Endodermal cell (in vitro differentiated cells): ENCODE measurements around the gene MYNN. TPM values are rescaled to one million over a fixed set of nuclear protein-coding genes. Genes with fewer than 3 reads are reported as not detected.

Source experiments
- DNase-seq: peaks from one replicate; pipeline ENCODE4 v3.0.0-alpha.2; 2017
- H3K27ac ChIP-seq: 2 replicates; pipeline ENCODE4 v1.5.1; 2013; ENCODE audit warnings: mild to moderate bottlenecking, low read depth, low read length, moderate library complexity
- H3K27me3 ChIP-seq: 2 replicates; pipeline ENCODE4 v1.6.1; 2013; ENCODE audit warnings: mild to moderate bottlenecking, low read length, moderate library complexity; ENCODE audit not compliant: insufficient read depth, control insufficient read depth, poor library complexity, severe bottlenecking
- H3K36me3 ChIP-seq: 2 replicates; pipeline ENCODE4 v1.7.0; 2013; ENCODE audit warnings: mild to moderate bottlenecking, low read length, moderate library complexity; ENCODE audit not compliant: control insufficient read depth, insufficient read depth
- H3K4me1 ChIP-seq: one replicate; pipeline ENCODE4 v1.7.0; 2013; ENCODE audit warnings: low read length; ENCODE audit not compliant: control insufficient read depth, insufficient read depth
- H3K4me3 ChIP-seq: 2 replicates; pipeline ENCODE4 v1.5.1; 2013; ENCODE audit warnings: mild to moderate bottlenecking, low read length, moderate library complexity
- H3K9ac ChIP-seq: 2 replicates; pipeline ENCODE4 v1.6.1; 2013; ENCODE audit warnings: mild to moderate bottlenecking, low read length, moderate library complexity; ENCODE audit not compliant: poor library complexity, severe bottlenecking; ENCODE audit errors: extremely low read depth
- H3K9me3 ChIP-seq: 2 replicates; pipeline ENCODE4 v1.6.1; 2013; ENCODE audit warnings: mild to moderate bottlenecking, low read length, moderate library complexity; ENCODE audit not compliant: control insufficient read depth
- H3K27ac Mint-ChIP-seq: 2 replicates; pipeline ENCODE4 v1.8.0; 2020; ENCODE audit warnings: mixed read lengths
- H3K27me3 Mint-ChIP-seq: 2 replicates; pipeline ENCODE4 v1.8.0; 2021; ENCODE audit warnings: mild to moderate bottlenecking, mixed read lengths; ENCODE audit not compliant: insufficient read depth
- H3K36me3 Mint-ChIP-seq: 2 replicates; pipeline ENCODE4 v1.8.0; 2020; ENCODE audit warnings: low read depth, mixed read lengths
- H3K4me1 Mint-ChIP-seq: 2 replicates; pipeline ENCODE4 v1.8.0; 2020; ENCODE audit warnings: mixed read lengths
- H3K4me3 Mint-ChIP-seq: 2 replicates; pipeline ENCODE4 v1.8.0; 2020; ENCODE audit warnings: mild to moderate bottlenecking, moderate library complexity, mixed read lengths
- H3K9me3 Mint-ChIP-seq: 2 replicates; pipeline ENCODE4 v1.8.0; 2020; ENCODE audit warnings: mild to moderate bottlenecking, mixed read lengths
- WGBS, 2 experiments: methylation state at CpG; one replicate each; pipeline versions ENCODE4 v1.1.5 to v1.1.7; 2013; ENCODE audit warnings: missing lambda C conversion rate in 2 of 2, mixed read lengths in 1 of 2; ENCODE audit not compliant: insufficient coverage in 1 of 2, insufficient read length in 1 of 2; 5-methylcytosine and 5-hydroxymethylcytosine counted together
- total RNA-seq, 2 donors: library from RNA; stranded (reverse); fragmentation: NEBNext Ultra II Directional in 1 of 2; extraction: Animal tissue kit (Norgen Biotek cat#: 25700) in 1 of 2; gene quantifications; 2 replicates in 1 of 2; 3 replicates in 1 of 2; pipeline ENCODE4 v1.2.1, GENCODE V29; 2021
- TF ChIP-seq, protein P1 (sequence below): fragments of 200-600 bp; sonication (generic); conservative IDR thresholded peaks from 2 replicates; pipeline ENCODE4 v1.5.0; 2021; ENCODE audit warnings: antibody characterized with exemption, mild to moderate bottlenecking

Gene MYNN
- total RNA-seq, 2 donors from 2014 or later = 13.3 to 14.1 TPM

DNA sequence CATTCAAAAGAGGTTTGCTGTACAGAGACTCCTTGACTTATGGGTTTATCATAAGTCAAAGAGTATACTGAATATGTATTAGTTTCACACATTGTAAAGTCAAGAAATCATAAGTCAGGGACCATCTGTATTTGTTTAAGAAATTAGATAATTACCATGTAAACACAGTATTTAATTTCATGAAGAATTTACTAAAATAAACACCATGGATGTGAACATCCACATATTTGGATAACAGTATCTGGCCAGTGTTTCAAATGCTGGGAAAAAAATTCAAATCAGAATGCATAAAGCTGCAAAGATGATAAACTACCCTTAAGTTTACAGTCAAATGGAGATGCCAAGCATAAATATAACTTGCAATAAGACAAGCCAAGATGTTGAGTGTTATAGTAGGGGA, 17.0 kb downstream of the MYNN start:
- H3K27ac ChIP-seq = no peak overlapping the region
- H3K4me1 ChIP-seq = no peaks in the 10 kb centered on the region
- H3K27me3 ChIP-seq = no peaks in the 10 kb centered on the region
- Mint-ChIP-seq H3K27me3 (no peaks in the 10 kb centered on the region), H3K4me3 (no peak overlapping the region), H3K4me1 (no peaks in the 10 kb centered on the region), H3K9me3 (no peaks in the 10 kb centered on the region), H3K36me3 (peaks cover 36% of the 10 kb centered on the region), H3K27ac (no peak overlapping the region)
- no peak overlapping the region for H3K4me3 ChIP-seq
- peaks cover 58% of the 10 kb centered on the region for H3K36me3 ChIP-seq
- TF ChIP-seq, protein P1, sequence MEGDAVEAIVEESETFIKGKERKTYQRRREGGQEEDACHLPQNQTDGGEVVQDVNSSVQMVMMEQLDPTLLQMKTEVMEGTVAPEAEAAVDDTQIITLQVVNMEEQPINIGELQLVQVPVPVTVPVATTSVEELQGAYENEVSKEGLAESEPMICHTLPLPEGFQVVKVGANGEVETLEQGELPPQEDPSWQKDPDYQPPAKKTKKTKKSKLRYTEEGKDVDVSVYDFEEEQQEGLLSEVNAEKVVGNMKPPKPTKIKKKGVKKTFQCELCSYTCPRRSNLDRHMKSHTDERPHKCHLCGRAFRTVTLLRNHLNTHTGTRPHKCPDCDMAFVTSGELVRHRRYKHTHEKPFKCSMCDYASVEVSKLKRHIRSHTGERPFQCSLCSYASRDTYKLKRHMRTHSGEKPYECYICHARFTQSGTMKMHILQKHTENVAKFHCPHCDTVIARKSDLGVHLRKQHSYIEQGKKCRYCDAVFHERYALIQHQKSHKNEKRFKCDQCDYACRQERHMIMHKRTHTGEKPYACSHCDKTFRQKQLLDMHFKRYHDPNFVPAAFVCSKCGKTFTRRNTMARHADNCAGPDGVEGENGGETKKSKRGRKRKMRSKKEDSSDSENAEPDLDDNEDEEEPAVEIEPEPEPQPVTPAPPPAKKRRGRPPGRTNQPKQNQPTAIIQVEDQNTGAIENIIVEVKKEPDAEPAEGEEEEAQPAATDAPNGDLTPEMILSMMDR = no peak
- DNase-seq = no peak
- H3K9ac ChIP-seq = no peak overlapping the region
- H3K9me3 ChIP-seq = no peaks in the 10 kb centered on the region

DNA sequence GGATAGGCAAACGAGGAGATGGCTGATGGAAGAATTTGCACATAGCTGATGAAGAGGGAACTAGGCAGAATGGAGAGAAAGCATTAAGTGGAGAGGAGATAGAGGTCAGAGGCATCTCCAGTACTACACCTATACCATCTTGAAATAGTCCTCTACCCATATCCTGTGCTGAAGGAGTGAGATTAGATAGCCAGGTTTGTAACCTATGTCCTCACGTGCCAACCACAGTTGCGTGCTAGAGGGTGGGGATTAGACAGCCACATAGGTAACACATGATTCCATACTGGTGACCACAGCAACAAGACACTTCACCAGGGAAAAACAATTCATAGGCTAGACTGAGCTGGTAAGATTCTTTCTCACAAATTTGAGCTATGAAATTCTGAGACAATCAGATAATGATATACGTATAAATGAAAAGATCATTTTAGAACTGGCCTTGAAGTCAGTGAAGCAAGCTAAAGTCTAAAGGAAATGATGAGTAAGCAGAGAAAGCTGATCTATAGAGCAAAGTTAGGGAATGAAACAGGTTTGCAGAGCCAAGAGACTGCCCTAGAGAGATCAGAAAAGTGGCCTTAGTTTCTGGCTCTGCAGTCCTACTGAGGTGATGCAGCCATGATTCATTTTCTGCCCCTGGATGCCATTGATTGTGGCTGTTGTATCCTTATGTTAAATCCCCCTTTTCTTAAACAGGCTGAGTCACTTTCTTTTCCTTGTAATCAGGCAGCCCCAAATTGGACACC, 17.7 kb downstream of the MYNN start:
- H3K4me3 Mint-ChIP-seq = no peak overlapping the region
- WGBS, 2 experiments = 90 to 94% methylated on average over 4 of the region's 4 CpGs

DNA sequence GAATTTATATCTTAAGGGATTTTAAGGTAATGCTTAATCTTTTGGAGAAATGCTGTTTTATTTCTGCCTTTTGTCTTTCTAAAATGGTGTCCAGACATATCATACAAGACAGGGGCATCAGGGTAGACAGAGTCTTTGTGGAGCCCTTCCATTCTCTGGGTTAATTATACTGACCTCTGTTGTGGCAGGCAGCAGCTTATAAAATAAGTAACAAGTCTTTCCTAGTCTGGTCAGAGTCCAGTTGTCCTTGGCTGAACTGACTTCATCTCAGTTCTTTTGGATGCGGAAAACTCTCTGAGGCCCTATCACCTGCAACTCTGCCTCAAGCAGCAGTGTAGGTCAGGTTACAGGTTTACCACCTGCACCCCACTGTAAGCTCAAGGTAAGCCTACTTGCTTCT, 19.2 kb downstream of the MYNN start:
- TF ChIP-seq, protein P1 = no peak
- H3K4me1 ChIP-seq = no peaks in the 10 kb centered on the region
- no peak overlapping the region for H3K27ac ChIP-seq
- H3K36me3 Mint-ChIP-seq = peaks cover 24% of the 10 kb centered on the region
- H3K36me3 ChIP-seq = peaks cover 37% of the 10 kb centered on the region
- H3K27me3 Mint-ChIP-seq = no peaks in the 10 kb centered on the region
- no peaks in the 10 kb centered on the region for H3K27me3 ChIP-seq
- no peak overlapping the region for H3K9ac ChIP-seq
- H3K4me3 Mint-ChIP-seq = no peak overlapping the region
- DNase-seq = no peak
- no peak overlapping the region for H3K27ac Mint-ChIP-seq
- WGBS, 2 experiments = 93 to 100% methylated on average over 1 of the region's 1 CpG
- no peaks in the 10 kb centered on the region for H3K4me1 Mint-ChIP-seq
- no peak overlapping the region for H3K4me3 ChIP-seq
- no peaks in the 10 kb centered on the region for H3K9me3 ChIP-seq
- no peaks in the 10 kb centered on the region for H3K9me3 Mint-ChIP-seq

More for the DNA sequence above, 17.7 kb downstream of the MYNN start:
- H3K9ac ChIP-seq = no peak overlapping the region
- no peaks in the 10 kb centered on the region for H3K27me3 ChIP-seq
- H3K4me1 ChIP-seq = no peaks in the 10 kb centered on the region
- Mint-ChIP-seq H3K9me3 (no peaks in the 10 kb centered on the region), H3K27ac (no peak overlapping the region), H3K36me3 (peaks cover 33% of the 10 kb centered on the region), H3K27me3 (no peaks in the 10 kb centered on the region), H3K4me1 (no peaks in the 10 kb centered on the region)
- DNase-seq = no peak
- no peak overlapping the region for H3K4me3 ChIP-seq
- TF ChIP-seq, protein P1 = no peak
- no peaks in the 10 kb centered on the region for H3K9me3 ChIP-seq
- no peak overlapping the region for H3K27ac ChIP-seq
- peaks cover 52% of the 10 kb centered on the region for H3K36me3 ChIP-seq
